ENCODE results near the gene SERP2.

SERP2 gene

DNA sequence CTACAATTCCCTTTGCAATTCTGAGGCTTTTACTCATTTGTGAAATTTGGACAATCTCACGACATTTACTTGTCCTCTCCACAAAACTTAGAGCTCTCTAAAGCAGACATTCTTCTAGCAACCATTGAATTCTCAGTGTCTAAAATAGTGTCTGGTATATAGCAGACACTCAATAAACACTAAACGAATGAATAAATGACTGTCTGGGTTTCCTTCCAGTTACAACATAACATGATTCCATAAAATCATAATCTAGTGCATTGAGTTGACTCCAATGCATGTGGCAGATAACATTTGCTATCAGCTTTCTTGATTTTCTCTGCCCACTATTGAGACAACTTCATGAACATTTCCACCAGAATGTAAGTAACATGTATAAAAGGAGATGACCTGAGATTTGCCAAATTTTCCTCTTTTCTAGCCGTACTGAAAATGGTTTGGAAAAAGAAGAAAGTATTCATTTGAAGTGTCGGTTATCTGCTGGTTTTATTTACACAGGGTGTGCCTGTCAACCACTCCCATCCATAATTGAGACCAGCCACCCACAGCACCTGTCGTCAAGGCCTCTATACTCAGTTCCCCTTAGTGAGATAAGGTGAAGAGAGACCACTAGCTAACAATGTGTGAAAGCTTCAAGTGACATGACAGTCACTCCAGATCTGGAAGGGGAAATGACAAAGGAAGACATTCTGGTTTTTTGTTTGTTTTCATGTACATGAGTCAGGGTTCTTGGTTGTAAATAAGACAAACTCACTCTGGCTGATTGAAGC, 4.8 kb upstream of the SERP2 start:
- Histone ChIP-seq H3K9me3 (ENCODE audit: control insufficient read depth in 2 of 2, low read length in 2 of 2) (no peaks in the 10 kb centered on the region), H3K4me3 (ENCODE audit: low read length in 2 of 2) (peak overlapping the region in 1 of 2 donors; percentile 39), H3K27me3 (ENCODE audit: control insufficient read depth in 2 of 2, insufficient read depth in 2 of 2, low read length in 2 of 2) (no peaks in the 10 kb centered on the region), H3K9ac (ENCODE audit: low read depth in 1 of 2, low read length in 2 of 2) (no peak overlapping the region), H3K27ac (ENCODE audit: low read depth in 2 of 2, low read length in 2 of 2) (peak overlapping the region; percentile 84 to 85), H3K36me3 (ENCODE audit: control insufficient read depth in 2 of 2, insufficient read depth in 2 of 2, low read length in 2 of 2) (no peaks in the 10 kb centered on the region), H3K4me1 (ENCODE audit: control insufficient read depth in 2 of 2, insufficient read depth in 2 of 2, low read length in 2 of 2) (peaks cover 34 to 60% of the 10 kb centered on the region in 2 donors)

DNA sequence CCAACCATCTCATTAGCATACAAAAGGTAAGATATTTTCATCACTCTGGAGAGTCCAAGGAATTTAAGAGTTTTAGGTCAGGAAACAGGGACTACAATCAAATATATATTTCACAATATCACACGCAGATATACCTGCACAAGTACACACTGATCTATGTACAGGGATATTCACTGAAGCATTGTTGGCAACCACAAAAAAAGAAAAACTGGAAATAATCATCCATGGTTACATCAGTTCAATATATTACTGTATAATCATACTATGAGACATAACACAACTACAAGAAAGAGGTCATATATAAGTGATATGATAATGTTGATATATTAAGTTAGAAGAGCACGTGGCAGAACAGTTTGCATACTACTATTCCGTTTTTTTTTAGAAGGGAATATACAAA, 2.2 kb upstream of the SERP2 start:
- no peaks in the 10 kb centered on the region for H3K27me3 ChIP-seq (ENCODE audit: control insufficient read depth in 2 of 2, insufficient read depth in 2 of 2, low read length in 2 of 2)
- peaks cover 24 to 40% of the 10 kb centered on the region in 2 donors for H3K4me1 ChIP-seq (ENCODE audit: control insufficient read depth in 2 of 2, insufficient read depth in 2 of 2, low read length in 2 of 2)
- no peak overlapping the region for H3K9ac ChIP-seq (ENCODE audit: low read depth in 1 of 2, low read length in 2 of 2)
- no peaks in the 10 kb centered on the region for H3K36me3 ChIP-seq (ENCODE audit: control insufficient read depth in 2 of 2, insufficient read depth in 2 of 2, low read length in 2 of 2)
- no peak overlapping the region for H3K4me3 ChIP-seq (ENCODE audit: low read length in 2 of 2)
- no peak overlapping the region for H3K27ac ChIP-seq (ENCODE audit: low read depth in 2 of 2, low read length in 2 of 2)
- no peaks in the 10 kb centered on the region for H3K9me3 ChIP-seq (ENCODE audit: control insufficient read depth in 2 of 2, low read length in 2 of 2)

DNA sequence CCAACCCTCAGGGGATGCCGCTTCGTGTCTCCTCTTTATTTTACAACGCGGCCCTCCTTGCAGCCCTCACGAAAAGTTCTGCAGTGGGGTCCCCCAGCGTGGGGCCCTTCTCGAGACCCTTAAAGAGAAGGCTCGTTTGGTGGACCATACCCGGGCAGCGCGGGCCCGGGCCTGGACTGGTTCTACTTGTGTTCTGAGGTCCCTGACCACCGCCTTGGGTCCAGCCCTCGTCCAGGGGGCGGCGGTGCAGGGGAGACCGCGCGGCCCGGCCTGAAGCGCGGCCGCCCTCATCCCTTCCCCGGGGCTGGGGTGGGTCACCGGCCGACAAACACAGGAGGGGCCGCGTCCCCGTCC, 400 bp upstream of the SERP2 start:
- H3K4me1 ChIP-seq (ENCODE audit: control insufficient read depth in 2 of 2, insufficient read depth in 2 of 2, low read length in 2 of 2), result peaks cover 10 to 25% of the 10 kb centered on the region in 2 donors
- H3K9ac ChIP-seq (ENCODE audit: low read depth in 1 of 2, low read length in 2 of 2), result peak overlapping the region; percentile 50 to 69
- no peak overlapping the region for H3K27ac ChIP-seq (ENCODE audit: low read depth in 2 of 2, low read length in 2 of 2)
- peak overlapping the region; percentile 63 to 76 for H3K4me3 ChIP-seq (ENCODE audit: low read length in 2 of 2)
- no peaks in the 10 kb centered on the region for H3K27me3 ChIP-seq (ENCODE audit: control insufficient read depth in 2 of 2, insufficient read depth in 2 of 2, low read length in 2 of 2)
- no peaks in the 10 kb centered on the region for H3K36me3 ChIP-seq (ENCODE audit: control insufficient read depth in 2 of 2, insufficient read depth in 2 of 2, low read length in 2 of 2)
- H3K9me3 ChIP-seq (ENCODE audit: control insufficient read depth in 2 of 2, low read length in 2 of 2), result no peaks in the 10 kb centered on the region

DNA sequence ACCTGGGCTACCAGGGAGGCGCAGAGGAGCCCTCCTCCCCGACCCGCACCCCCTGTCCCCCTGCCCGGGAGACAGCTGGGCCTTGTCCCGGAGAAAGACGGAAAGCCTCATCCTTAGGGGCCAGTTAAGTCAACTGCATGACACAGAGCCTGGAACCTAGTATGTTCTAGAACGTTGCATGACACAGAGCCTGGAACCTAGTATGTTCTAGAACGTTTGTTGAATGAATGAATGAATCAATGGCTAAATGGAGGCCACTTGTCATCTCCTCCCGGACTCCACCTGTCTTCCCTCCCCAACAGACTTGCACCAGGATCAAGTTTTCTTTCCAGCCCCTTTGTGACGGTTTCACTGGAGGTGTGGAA, 706 bp downstream of the SERP2 start:
- H3K9me3 ChIP-seq (ENCODE audit: control insufficient read depth in 2 of 2, low read length in 2 of 2), result no peaks in the 10 kb centered on the region
- H3K4me1 ChIP-seq (ENCODE audit: control insufficient read depth in 2 of 2, insufficient read depth in 2 of 2, low read length in 2 of 2), result peaks cover 5 to 17% of the 10 kb centered on the region in 2 donors
- no peaks in the 10 kb centered on the region for H3K36me3 ChIP-seq (ENCODE audit: control insufficient read depth in 2 of 2, insufficient read depth in 2 of 2, low read length in 2 of 2)
- H3K4me3 ChIP-seq (ENCODE audit: low read length in 2 of 2), result no peak overlapping the region
- H3K9ac ChIP-seq (ENCODE audit: low read depth in 1 of 2, low read length in 2 of 2), result no peak overlapping the region
- no peaks in the 10 kb centered on the region for H3K27me3 ChIP-seq (ENCODE audit: control insufficient read depth in 2 of 2, insufficient read depth in 2 of 2, low read length in 2 of 2)
- H3K27ac ChIP-seq (ENCODE audit: low read depth in 2 of 2, low read length in 2 of 2), result no peak overlapping the region

DNA sequence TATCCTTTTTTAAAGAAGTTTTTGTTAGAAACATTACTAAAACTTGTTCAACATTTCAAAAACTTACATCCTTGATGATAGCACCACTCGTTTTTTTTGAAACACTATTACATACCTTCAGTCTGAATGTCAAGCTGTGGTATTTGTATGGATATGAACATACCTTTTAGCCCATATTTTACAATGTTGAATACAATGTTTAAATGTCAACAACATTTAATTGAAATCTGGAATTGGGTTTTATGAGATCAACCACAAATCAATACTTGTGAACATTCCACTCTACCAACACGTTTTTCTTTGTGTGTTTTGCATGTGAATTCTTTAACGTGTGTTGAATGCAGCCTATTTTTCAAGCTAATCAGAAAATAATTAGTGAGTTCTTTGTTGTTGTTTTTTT, 4.7 kb downstream of the SERP2 start:
- Histone ChIP-seq H3K4me1 (ENCODE audit: control insufficient read depth in 2 of 2, insufficient read depth in 2 of 2, low read length in 2 of 2) (peaks cover 11 to 22% of the 10 kb centered on the region in 2 donors), H3K9me3 (ENCODE audit: control insufficient read depth in 2 of 2, low read length in 2 of 2) (no peaks in the 10 kb centered on the region), H3K4me3 (ENCODE audit: low read length in 2 of 2) (no peak overlapping the region), H3K27me3 (ENCODE audit: control insufficient read depth in 2 of 2, insufficient read depth in 2 of 2, low read length in 2 of 2) (no peaks in the 10 kb centered on the region), H3K27ac (ENCODE audit: low read depth in 2 of 2, low read length in 2 of 2) (no peak overlapping the region), H3K9ac (ENCODE audit: low read depth in 1 of 2, low read length in 2 of 2) (no peak overlapping the region), H3K36me3 (ENCODE audit: control insufficient read depth in 2 of 2, insufficient read depth in 2 of 2, low read length in 2 of 2) (no peaks in the 10 kb centered on the region)

DNA sequence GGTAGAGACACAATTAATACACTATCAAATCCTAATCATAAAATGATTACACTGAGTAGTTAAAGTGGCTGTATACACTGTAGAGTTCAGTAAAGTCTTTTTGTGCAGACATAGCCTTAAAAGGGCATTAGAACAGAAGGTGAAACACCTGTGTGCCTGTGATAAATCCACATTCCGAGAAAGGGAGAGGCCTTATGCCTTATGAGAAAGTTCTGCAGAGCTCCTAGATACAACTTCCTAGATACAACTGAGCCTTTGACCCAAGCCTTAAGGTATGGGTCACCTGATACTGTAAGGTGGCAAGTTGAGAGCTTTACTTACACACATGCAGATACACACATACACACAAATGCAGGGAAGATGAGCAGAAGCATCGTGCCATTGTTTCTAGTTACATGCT, 6.3 kb downstream of the SERP2 start:
- H3K36me3 ChIP-seq (ENCODE audit: control insufficient read depth in 2 of 2, insufficient read depth in 2 of 2, low read length in 2 of 2), result no peaks in the 10 kb centered on the region
- H3K9me3 ChIP-seq (ENCODE audit: control insufficient read depth in 2 of 2, low read length in 2 of 2), result no peaks in the 10 kb centered on the region
- H3K4me3 ChIP-seq (ENCODE audit: low read length in 2 of 2), result no peak overlapping the region
- H3K27ac ChIP-seq (ENCODE audit: low read depth in 2 of 2, low read length in 2 of 2), result peak overlapping the region; percentile 69 to 90
- peak overlapping the region in 1 of 2 donors; percentile 56 for H3K9ac ChIP-seq (ENCODE audit: low read depth in 1 of 2, low read length in 2 of 2)
- H3K4me1 ChIP-seq (ENCODE audit: control insufficient read depth in 2 of 2, insufficient read depth in 2 of 2, low read length in 2 of 2), result peaks cover 11 to 22% of the 10 kb centered on the region in 2 donors
- no peaks in the 10 kb centered on the region for H3K27me3 ChIP-seq (ENCODE audit: control insufficient read depth in 2 of 2, insufficient read depth in 2 of 2, low read length in 2 of 2)

DNA sequence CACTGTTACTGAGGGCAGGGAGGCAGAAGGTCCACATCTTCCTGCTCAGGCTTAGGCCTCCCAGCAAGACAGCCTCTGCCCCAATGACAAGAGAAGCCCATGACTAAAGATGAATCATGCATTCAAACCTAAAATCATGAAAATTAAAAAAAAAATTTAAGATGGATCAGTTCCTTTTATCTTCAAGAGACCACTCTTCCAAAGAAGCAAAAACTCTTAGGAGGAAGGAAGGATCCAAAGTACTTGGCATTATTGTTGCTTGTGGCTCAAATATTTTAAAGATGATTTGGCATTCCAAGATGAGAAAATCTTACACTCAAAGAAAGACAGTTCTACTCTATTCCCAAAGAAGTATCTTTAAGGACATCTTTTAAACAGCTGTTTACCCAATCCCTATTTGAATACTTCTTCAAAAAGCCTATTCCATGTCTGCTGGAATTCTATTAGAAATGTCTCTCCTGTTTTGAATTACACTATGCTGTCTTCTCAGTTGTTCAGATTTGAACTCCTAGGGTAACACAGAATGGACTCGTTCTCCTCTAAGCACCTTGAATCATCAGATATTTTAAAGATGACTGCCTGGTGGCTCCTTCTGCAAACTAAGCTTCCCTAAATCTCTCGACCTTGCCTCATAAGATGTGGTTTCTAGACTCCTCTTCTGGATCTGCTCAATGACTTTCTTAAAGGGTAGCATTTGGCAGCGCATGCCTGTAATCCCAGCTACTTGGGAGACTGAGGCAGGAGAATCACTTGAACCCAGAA, 7.0 kb downstream of the SERP2 start:
- peak overlapping the region; percentile 62 to 81 for H3K27ac ChIP-seq (ENCODE audit: low read depth in 2 of 2, low read length in 2 of 2)
- no peak overlapping the region for H3K9ac ChIP-seq (ENCODE audit: low read depth in 1 of 2, low read length in 2 of 2)
- no peaks in the 10 kb centered on the region for H3K27me3 ChIP-seq (ENCODE audit: control insufficient read depth in 2 of 2, insufficient read depth in 2 of 2, low read length in 2 of 2)
- H3K4me3 ChIP-seq (ENCODE audit: low read length in 2 of 2), result no peak overlapping the region
- no peaks in the 10 kb centered on the region for H3K36me3 ChIP-seq (ENCODE audit: control insufficient read depth in 2 of 2, insufficient read depth in 2 of 2, low read length in 2 of 2)
- H3K4me1 ChIP-seq (ENCODE audit: control insufficient read depth in 2 of 2, insufficient read depth in 2 of 2, low read length in 2 of 2), result peaks cover 11 to 22% of the 10 kb centered on the region in 2 donors
- H3K9me3 ChIP-seq (ENCODE audit: control insufficient read depth in 2 of 2, low read length in 2 of 2), result no peaks in the 10 kb centered on the region

DNA sequence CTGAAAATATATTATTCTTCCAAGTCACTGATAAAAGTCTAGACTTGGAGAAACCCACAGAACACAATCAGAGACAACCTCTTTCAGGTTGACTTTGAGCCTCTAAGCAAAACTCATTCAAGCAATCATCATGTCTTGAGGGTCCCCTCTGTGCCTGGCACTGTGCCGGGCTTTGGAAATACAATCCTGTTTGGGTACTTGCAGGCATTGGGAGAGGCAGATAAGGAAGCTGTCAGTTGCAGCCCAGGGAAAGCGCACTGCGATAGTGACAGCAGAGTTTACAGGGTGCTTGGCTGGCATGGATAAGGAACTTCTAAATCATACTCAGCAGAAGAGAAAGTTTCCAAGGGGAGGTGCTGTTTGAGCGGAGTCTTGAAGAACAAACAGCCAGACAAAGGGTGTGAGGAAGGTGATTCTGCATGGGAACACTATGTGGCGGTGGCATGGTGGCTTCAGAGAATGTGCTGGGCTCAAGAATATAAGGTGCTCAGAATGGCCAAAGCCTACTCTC, 9.1 kb downstream of the SERP2 start:
- H3K4me3 ChIP-seq (ENCODE audit: low read length in 2 of 2), result no peak overlapping the region
- H3K27ac ChIP-seq (ENCODE audit: low read depth in 2 of 2, low read length in 2 of 2), result peak overlapping the region; percentile 26 to 73
- no peaks in the 10 kb centered on the region for H3K27me3 ChIP-seq (ENCODE audit: control insufficient read depth in 2 of 2, insufficient read depth in 2 of 2, low read length in 2 of 2)
- no peaks in the 10 kb centered on the region for H3K36me3 ChIP-seq (ENCODE audit: control insufficient read depth in 2 of 2, insufficient read depth in 2 of 2, low read length in 2 of 2)
- H3K9me3 ChIP-seq (ENCODE audit: control insufficient read depth in 2 of 2, low read length in 2 of 2), result no peaks in the 10 kb centered on the region
- peak overlapping the region in 1 of 2 donors; percentile 53 for H3K9ac ChIP-seq (ENCODE audit: low read depth in 1 of 2, low read length in 2 of 2)
- H3K4me1 ChIP-seq (ENCODE audit: control insufficient read depth in 2 of 2, insufficient read depth in 2 of 2, low read length in 2 of 2), result peaks cover 11 to 22% of the 10 kb centered on the region in 2 donors

DNA sequence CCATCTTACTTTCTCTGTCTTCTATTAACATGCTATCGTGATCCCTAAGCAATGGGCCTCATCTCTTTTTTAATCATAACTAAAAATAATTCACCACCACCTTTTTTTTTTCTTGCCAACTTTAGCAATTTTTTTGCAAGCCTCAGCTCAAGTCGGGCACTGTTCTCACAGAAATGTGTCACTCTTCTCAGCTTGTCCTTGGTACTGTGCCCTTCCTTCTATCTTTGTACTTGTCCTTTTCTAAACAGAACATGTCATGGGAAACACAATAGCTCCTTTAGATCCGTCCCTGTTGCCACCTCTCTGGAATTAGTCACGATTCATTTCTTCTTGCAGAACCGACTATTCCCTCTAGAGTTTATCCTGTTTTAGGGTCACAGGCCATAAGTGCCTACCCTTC, 10.3 kb downstream of the SERP2 start:
- H3K27ac ChIP-seq (ENCODE audit: low read depth in 2 of 2, low read length in 2 of 2), result no peak overlapping the region
- no peak overlapping the region for H3K9ac ChIP-seq (ENCODE audit: low read depth in 1 of 2, low read length in 2 of 2)
- no peak overlapping the region for H3K4me3 ChIP-seq (ENCODE audit: low read length in 2 of 2)
- H3K27me3 ChIP-seq (ENCODE audit: control insufficient read depth in 2 of 2, insufficient read depth in 2 of 2, low read length in 2 of 2), result no peaks in the 10 kb centered on the region
- peaks cover 11 to 25% of the 10 kb centered on the region in 2 donors for H3K4me1 ChIP-seq (ENCODE audit: control insufficient read depth in 2 of 2, insufficient read depth in 2 of 2, low read length in 2 of 2)
- no peaks in the 10 kb centered on the region for H3K9me3 ChIP-seq (ENCODE audit: control insufficient read depth in 2 of 2, low read length in 2 of 2)
- no peaks in the 10 kb centered on the region for H3K36me3 ChIP-seq (ENCODE audit: control insufficient read depth in 2 of 2, insufficient read depth in 2 of 2, low read length in 2 of 2)

DNA sequence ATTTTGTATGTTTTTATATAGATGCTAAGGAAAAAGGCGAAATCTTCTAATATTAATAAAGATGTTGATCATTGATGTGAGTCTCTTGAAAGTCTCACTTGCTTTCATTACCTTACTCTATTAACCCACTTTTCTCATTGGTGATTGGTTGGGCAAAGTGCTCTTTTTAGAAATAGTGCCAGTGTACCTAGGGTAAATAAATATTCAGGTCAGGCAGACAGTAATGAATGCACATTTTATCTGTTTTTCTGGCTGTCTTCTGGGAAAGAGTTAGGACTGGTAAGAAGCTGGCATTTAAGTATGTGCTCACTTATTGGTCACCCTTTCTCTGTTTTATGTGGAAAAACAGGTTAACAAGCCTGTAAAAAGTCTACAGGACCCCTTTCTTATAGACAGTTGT, 11.2 kb downstream of the SERP2 start:
- no peaks in the 10 kb centered on the region for H3K36me3 ChIP-seq (ENCODE audit: control insufficient read depth in 2 of 2, insufficient read depth in 2 of 2, low read length in 2 of 2)
- H3K4me1 ChIP-seq (ENCODE audit: control insufficient read depth in 2 of 2, insufficient read depth in 2 of 2, low read length in 2 of 2), result peaks cover 11 to 25% of the 10 kb centered on the region in 2 donors
- H3K27me3 ChIP-seq (ENCODE audit: control insufficient read depth in 2 of 2, insufficient read depth in 2 of 2, low read length in 2 of 2), result no peaks in the 10 kb centered on the region
- H3K27ac ChIP-seq (ENCODE audit: low read depth in 2 of 2, low read length in 2 of 2), result no peak overlapping the region
- H3K4me3 ChIP-seq (ENCODE audit: low read length in 2 of 2), result no peak overlapping the region
- H3K9ac ChIP-seq (ENCODE audit: low read depth in 1 of 2, low read length in 2 of 2), result no peak overlapping the region
- H3K9me3 ChIP-seq (ENCODE audit: control insufficient read depth in 2 of 2, low read length in 2 of 2), result no peaks in the 10 kb centered on the region

Measured in mucosa of rectum (tissue), 2 donors.